C4-2B (cell line): ENCODE measurements around the gene ANKRD50.

Experiments
- CTCF ChIP-seq: fragments of 450-650 bp; conservative IDR thresholded peaks from 2 replicates; pipeline ENCODE4 v1.5.1; 2017; ENCODE audit warnings: mild to moderate bottlenecking
- ZFX ChIP-seq: fragments of 450-650 bp; IDR thresholded peaks from 2 replicates; pipeline ENCODE4 v1.6.1; 2017

GRCh38 chr4:124650614-124651013 lies 61.9 kb downstream of the ANKRD50 start:
- TF ChIP-seq CTCF (no peak), ZFX (no peak)
